ENCODE measurements around the gene PHACTR3. TPM values are rescaled to one million over a fixed set of nuclear protein-coding genes. Genes with fewer than 3 reads are reported as not detected.

The PHACTR3 gene
- total RNA-seq, 6 experiments from 2014 or later: 0.12 to 0.35 (median 0.23) TPM; not detected in 2

DNA sequence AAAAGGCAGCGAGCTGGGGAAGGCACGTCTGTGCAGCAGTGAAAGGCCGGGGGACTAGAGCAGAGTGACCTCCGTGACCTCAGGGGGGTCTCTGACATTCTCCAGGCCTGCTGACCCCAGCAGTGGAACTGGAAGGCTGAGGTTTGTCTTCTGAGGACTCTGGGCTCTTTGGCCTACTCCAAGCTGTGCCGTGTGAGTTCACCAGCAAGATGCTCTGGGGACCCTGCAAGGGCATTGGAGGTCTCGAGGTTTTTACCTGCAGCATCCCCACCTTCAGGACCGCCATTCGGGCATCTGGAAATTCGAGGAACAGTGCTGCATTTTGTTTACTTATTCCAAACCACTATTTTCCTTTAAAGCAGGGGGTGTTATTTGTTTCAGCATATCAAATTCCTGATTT, 140.9 kb downstream of the PHACTR3 start:
- Histone ChIP-seq H3K36me3 (no peaks in the 10 kb centered on the region), H3K4me3 (no peak overlapping the region), H3K27me3 (no peaks in the 10 kb centered on the region), H3K27ac (no peak overlapping the region), H3K4me1 (no peaks in the 10 kb centered on the region), H3K9me3 (no peaks in the 10 kb centered on the region)
- intact Hi-C loops (cut with DNase I): no loop called here
- ATAC-seq (no peak), DNase-seq (no peak)
- TF ChIP-seq, protein P1, sequence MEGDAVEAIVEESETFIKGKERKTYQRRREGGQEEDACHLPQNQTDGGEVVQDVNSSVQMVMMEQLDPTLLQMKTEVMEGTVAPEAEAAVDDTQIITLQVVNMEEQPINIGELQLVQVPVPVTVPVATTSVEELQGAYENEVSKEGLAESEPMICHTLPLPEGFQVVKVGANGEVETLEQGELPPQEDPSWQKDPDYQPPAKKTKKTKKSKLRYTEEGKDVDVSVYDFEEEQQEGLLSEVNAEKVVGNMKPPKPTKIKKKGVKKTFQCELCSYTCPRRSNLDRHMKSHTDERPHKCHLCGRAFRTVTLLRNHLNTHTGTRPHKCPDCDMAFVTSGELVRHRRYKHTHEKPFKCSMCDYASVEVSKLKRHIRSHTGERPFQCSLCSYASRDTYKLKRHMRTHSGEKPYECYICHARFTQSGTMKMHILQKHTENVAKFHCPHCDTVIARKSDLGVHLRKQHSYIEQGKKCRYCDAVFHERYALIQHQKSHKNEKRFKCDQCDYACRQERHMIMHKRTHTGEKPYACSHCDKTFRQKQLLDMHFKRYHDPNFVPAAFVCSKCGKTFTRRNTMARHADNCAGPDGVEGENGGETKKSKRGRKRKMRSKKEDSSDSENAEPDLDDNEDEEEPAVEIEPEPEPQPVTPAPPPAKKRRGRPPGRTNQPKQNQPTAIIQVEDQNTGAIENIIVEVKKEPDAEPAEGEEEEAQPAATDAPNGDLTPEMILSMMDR (IDR thresholded peaks at IDR 0.05): no peak
- no peak for TF ChIP-seq POLR2A (IDR thresholded peaks at IDR 0.05)
- 68% methylated on average over 3 of the region's 9 CpGs for WGBS (ENCODE audit: insufficient coverage, low coverage, low lambda C conversion rate, missing lambda C conversion rate)

DNA sequence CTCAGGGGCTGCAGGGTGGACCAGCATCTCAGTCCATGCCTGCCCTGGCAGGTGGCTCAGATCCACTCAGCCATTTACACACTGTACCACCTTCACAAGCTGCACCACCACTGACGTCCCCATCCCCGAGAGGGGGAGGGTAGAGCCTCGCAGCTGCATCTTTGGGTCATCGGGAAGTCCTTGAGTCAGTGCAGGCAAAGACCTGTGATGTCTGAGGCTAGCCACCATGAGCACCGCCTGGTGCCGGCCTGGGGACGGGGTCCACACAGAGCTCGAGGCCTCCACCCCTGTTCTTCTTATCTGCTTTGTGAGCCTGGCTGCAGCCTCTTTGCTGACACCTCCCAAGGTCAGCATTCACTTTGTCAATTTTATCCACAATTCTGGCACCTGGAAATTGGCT, 141.4 kb downstream of the PHACTR3 start:
- DNase-seq: no peak
- WGBS (ENCODE audit: insufficient coverage, low coverage, low lambda C conversion rate, missing lambda C conversion rate): 0% methylated on average over 1 of the region's 8 CpGs
- H3K4me1 ChIP-seq: no peaks in the 10 kb centered on the region
- H3K27ac ChIP-seq: no peak overlapping the region
- H3K9me3 ChIP-seq: no peaks in the 10 kb centered on the region
- no peak overlapping the region for H3K4me3 ChIP-seq
- no peak for TF ChIP-seq POLR2A (IDR thresholded peaks at IDR 0.05)
- TF ChIP-seq, protein P1 (IDR thresholded peaks at IDR 0.05): no peak
- no peaks in the 10 kb centered on the region for H3K36me3 ChIP-seq
- ATAC-seq: no peak
- intact Hi-C loops (cut with DNase I): no loop called here
- H3K27me3 ChIP-seq: no peaks in the 10 kb centered on the region

DNA sequence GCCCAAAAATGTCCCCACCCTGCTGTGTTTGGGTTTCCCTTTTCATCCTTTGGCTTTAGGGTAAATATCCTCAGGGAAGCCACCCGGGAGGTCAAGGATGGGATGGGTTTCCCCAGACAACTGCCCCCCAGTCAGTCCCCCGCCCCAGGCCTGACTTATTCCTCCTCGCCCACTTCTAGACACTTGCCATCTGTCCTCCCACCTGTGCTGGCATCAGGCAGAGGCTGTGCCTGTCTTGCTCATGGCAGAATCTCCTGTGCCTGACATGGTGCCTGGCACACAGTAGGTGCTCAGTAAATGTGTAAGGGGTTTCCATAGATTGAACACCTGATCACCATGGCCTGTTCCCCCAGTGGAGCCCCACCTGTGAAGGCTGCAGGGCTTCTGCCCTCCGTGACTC, 141.8 kb downstream of the PHACTR3 start:
- no peaks in the 10 kb centered on the region for H3K4me1 ChIP-seq
- TF ChIP-seq POLR2A (IDR thresholded peaks at IDR 0.05): no peak
- TF ChIP-seq, protein P1 (IDR thresholded peaks at IDR 0.05): no peak
- no peaks in the 10 kb centered on the region for H3K9me3 ChIP-seq
- no peaks in the 10 kb centered on the region for H3K27me3 ChIP-seq
- WGBS (ENCODE audit: insufficient coverage, low coverage, low lambda C conversion rate, missing lambda C conversion rate): 53% methylated on average over 2 of the region's 4 CpGs
- intact Hi-C loops (cut with DNase I): no loop called here
- H3K4me3 ChIP-seq: no peak overlapping the region
- H3K36me3 ChIP-seq: no peaks in the 10 kb centered on the region
- DNase-seq (no peak), ATAC-seq (no peak)
- no peak overlapping the region for H3K27ac ChIP-seq

DNA sequence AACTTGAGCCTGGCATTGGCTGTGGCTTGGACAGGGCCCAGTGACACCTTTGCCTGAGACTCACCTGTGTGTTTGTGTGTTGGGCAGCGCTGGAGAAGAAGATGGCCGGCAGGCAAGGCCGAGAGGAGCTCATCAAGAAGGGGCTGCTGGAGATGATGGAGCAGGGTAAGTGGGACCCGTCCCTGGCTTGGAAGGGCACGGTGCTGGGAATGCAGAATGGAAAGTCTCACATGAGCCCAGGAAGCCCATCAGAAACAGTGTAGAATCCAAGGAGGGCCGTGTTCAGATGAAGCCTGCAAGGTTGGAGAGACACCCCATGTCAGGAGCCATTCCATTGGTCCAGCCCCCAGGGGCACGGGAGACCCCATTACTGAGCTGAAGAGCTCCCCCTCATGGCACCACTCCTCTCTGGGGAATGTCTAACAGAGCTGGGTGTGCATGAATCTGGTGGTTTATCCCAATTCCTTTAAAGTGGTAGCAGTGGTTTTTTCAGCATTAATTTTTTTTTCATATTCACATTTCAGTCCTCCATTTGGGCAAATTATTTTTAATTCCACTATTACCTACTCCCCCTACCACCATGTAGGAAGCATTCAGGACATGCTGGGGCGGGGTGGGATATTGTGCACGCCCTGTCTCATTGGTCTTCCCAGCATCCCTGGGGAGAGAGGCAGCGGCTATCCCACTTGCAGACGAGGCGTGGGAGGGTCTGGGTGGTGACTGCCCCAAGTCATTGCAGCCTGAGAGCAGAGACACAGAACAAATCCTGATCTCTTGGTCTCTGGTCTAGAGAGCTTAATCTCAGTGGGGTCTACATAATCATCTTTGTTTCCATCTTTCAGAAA, 143.6 kb downstream of the PHACTR3 start:
- Histone ChIP-seq H3K9me3 (no peaks in the 10 kb centered on the region), H3K27ac (no peak overlapping the region), H3K36me3 (no peaks in the 10 kb centered on the region), H3K27me3 (no peaks in the 10 kb centered on the region), H3K4me3 (no peak overlapping the region), H3K4me1 (no peaks in the 10 kb centered on the region)
- ATAC-seq: no peak
- intact Hi-C loops (cut with DNase I): no loop called here
- DNase-seq: no peak
- 48% methylated on average over 6 of the region's 12 CpGs for WGBS (ENCODE audit: insufficient coverage, low coverage, low lambda C conversion rate, missing lambda C conversion rate)
- TF ChIP-seq, protein P1 (IDR thresholded peaks at IDR 0.05): no peak
- TF ChIP-seq POLR2A (IDR thresholded peaks at IDR 0.05): no peak

Measured in right lobe of liver (tissue), 6 donors.